Mesenchymal stem cell (in vitro differentiated cells and primary cell): ENCODE measurements around the gene PDK3.

Experiments
- DNase-seq: peaks from one replicate; pipeline ENCODE4 v3.0.0-alpha.2; 2013
- H2AFZ ChIP-seq: one replicate; pipeline ENCODE4 v1.6.1; 2013; ENCODE audit warnings: low read depth, mild to moderate bottlenecking, control low read depth, inconsistent platforms, low read length, moderate library complexity
- H2AK5ac ChIP-seq: 2 replicates; pipeline ENCODE4 v1.6.1; 2013; ENCODE audit warnings: low read length, moderate library complexity, mild to moderate bottlenecking, inconsistent platforms; ENCODE audit not compliant: severe bottlenecking
- H2BK120ac ChIP-seq: one replicate; pipeline ENCODE4 v1.6.1; 2013; ENCODE audit warnings: low read depth, mild to moderate bottlenecking, inconsistent platforms, low read length, moderate library complexity
- H2BK12ac ChIP-seq, 2 experiments: one replicate each; pipeline ENCODE4 v1.6.1; 2013; ENCODE audit warnings: inconsistent platforms in 2 of 2, low read length in 2 of 2, mild to moderate bottlenecking in 2 of 2, moderate library complexity in 2 of 2, control low read depth in 1 of 2
- H2BK15ac ChIP-seq: one replicate; pipeline ENCODE4 v1.6.1; 2013; ENCODE audit warnings: mild to moderate bottlenecking, low read depth, inconsistent platforms; ENCODE audit not compliant: poor library complexity, severe bottlenecking
- H2BK5ac ChIP-seq: 2 replicates; pipeline ENCODE4 v1.6.1; 2013; ENCODE audit warnings: low read depth, mild to moderate bottlenecking, low read length, control low read depth, inconsistent platforms; ENCODE audit not compliant: poor library complexity, severe bottlenecking
- H3K14ac ChIP-seq, 2 experiments: one replicate each; pipeline ENCODE4 v1.6.1; 2013; ENCODE audit warnings: inconsistent platforms in 2 of 2, low read length in 2 of 2, control low read depth in 1 of 2, mild to moderate bottlenecking in 1 of 2, moderate library complexity in 1 of 2
- H3K18ac ChIP-seq, 2 experiments: one replicate each; pipeline ENCODE4 v1.6.1; 2013; ENCODE audit warnings: inconsistent platforms in 2 of 2, low read length in 2 of 2, control low read depth in 1 of 2, low read depth in 1 of 2, mild to moderate bottlenecking in 1 of 2
- H3K23ac ChIP-seq, 2 experiments: one replicate each; pipeline ENCODE4 v1.6.1; 2013; ENCODE audit warnings: inconsistent platforms in 2 of 2, low read length in 2 of 2, mild to moderate bottlenecking in 2 of 2, moderate library complexity in 2 of 2, control low read depth in 1 of 2
- H3K27ac ChIP-seq: 2 replicates; pipeline ENCODE4 v1.5.1; 2013; ENCODE audit warnings: mild to moderate bottlenecking, moderate library complexity, low read length, control low read depth, inconsistent platforms; ENCODE audit not compliant: poor library complexity, severe bottlenecking
- H3K27me3 ChIP-seq, 2 experiments: 2 replicates each; pipeline versions ENCODE4 v1.6.1 to v1.7.0; 2013; ENCODE audit warnings: low read length in 2 of 2, mild to moderate bottlenecking in 2 of 2, moderate library complexity in 2 of 2, control low read depth in 1 of 2, inconsistent platforms in 1 of 2; ENCODE audit not compliant: control insufficient read depth in 1 of 2, insufficient read depth in 1 of 2
- H3K36me3 ChIP-seq, 2 experiments: 2 replicates each; pipeline versions ENCODE4 v1.6.1 to v1.7.0; 2013; ENCODE audit warnings: low read length in 2 of 2, control low read depth in 1 of 2, inconsistent platforms in 1 of 2, low read depth in 1 of 2, mild to moderate bottlenecking in 1 of 2; ENCODE audit not compliant: insufficient read depth in 2 of 2, control insufficient read depth in 1 of 2
- H3K4ac ChIP-seq, 2 experiments: one replicate each; pipeline ENCODE4 v1.6.1; 2013; ENCODE audit warnings: inconsistent platforms in 2 of 2, low read length in 2 of 2, mild to moderate bottlenecking in 2 of 2, moderate library complexity in 2 of 2, control low read depth in 1 of 2, low read depth in 1 of 2
- H3K4me1 ChIP-seq: 2 replicates; pipeline ENCODE4 v1.6.1; 2013; ENCODE audit warnings: low read depth, low read length, control low read depth; ENCODE audit not compliant: control insufficient read depth, insufficient read depth
- H3K4me2 ChIP-seq: 2 replicates; pipeline ENCODE4 v1.6.1; 2013; ENCODE audit warnings: low read length, mild to moderate bottlenecking, inconsistent platforms; ENCODE audit not compliant: poor library complexity, severe bottlenecking
- H3K4me3 ChIP-seq, 2 experiments: 2 replicates each; pipeline versions ENCODE4 v1.5.1 to v1.7.0; 2013; ENCODE audit warnings: low read length in 2 of 2, mild to moderate bottlenecking in 2 of 2, control low read depth in 1 of 2, low read depth in 1 of 2; ENCODE audit not compliant: insufficient read depth in 1 of 2
- H3K79me1 ChIP-seq: replicated peaks from 2 replicates; pipeline ENCODE4 v1.6.1; 2013; ENCODE audit warnings: mild to moderate bottlenecking, control low read depth, low read length, inconsistent platforms; ENCODE audit not compliant: poor library complexity, severe bottlenecking
- H3K9ac ChIP-seq: 2 replicates; pipeline ENCODE4 v1.7.0; 2013; ENCODE audit warnings: mild to moderate bottlenecking, low read length, moderate library complexity
- H3K9me3 ChIP-seq: 2 replicates; pipeline ENCODE4 v1.7.0; 2013; ENCODE audit warnings: mild to moderate bottlenecking, low read length; ENCODE audit not compliant: control insufficient read depth
- H4K8ac ChIP-seq: one replicate; pipeline ENCODE4 v1.6.1; 2013; ENCODE audit warnings: inconsistent platforms, mild to moderate bottlenecking, low read length, moderate library complexity
- H4K91ac ChIP-seq: one replicate; pipeline ENCODE4 v1.6.1; 2013; ENCODE audit warnings: mild to moderate bottlenecking, low read length, inconsistent platforms
- WGBS: methylation state at CpG from one replicate; pipeline ENCODE4 v1.1.7; 2013; ENCODE audit warnings: mixed read lengths; 5-methylcytosine and 5-hydroxymethylcytosine counted together

The PDK3 gene

GRCh38 chrX:24491741-24492140 lies 26.7 kb downstream of the PDK3 start:
- Histone ChIP-seq H3K27me3 (peaks cover 0 to 8% of the 10 kb centered on the region in 2 experiments), H3K4me1 (peaks cover 1% of the 10 kb centered on the region), H3K9ac (no peak overlapping the region), H3K4me3 (no peak overlapping the region), H2BK5ac (no peak overlapping the region), H2BK12ac (no peak overlapping the region), H3K79me1 (no peaks in the 10 kb centered on the region), H2BK15ac (no peak overlapping the region), H4K91ac (no peak overlapping the region), H3K9me3 (no peaks in the 10 kb centered on the region), H3K27ac (no peak overlapping the region), H3K18ac (no peak overlapping the region), H3K4me2 (no peak overlapping the region), H3K36me3 (no peaks in the 10 kb centered on the region), H3K23ac (no peak overlapping the region), H3K4ac (no peak overlapping the region), H3K14ac (no peak overlapping the region), H2BK120ac (no peak overlapping the region), H2AK5ac (no peak overlapping the region), H2AFZ (no peak overlapping the region), H4K8ac (no peak overlapping the region)
- no peak for DNase-seq
- 97% methylated on average over 3 of the region's 4 CpGs for WGBS

GRCh38 chrX:24493740-24494581 lies 28.9 kb downstream of the PDK3 start:
- no peak overlapping the region for H3K4ac ChIP-seq
- WGBS: 81% methylated on average over 4 of the region's 6 CpGs
- H4K8ac ChIP-seq: no peak overlapping the region

DNA sequence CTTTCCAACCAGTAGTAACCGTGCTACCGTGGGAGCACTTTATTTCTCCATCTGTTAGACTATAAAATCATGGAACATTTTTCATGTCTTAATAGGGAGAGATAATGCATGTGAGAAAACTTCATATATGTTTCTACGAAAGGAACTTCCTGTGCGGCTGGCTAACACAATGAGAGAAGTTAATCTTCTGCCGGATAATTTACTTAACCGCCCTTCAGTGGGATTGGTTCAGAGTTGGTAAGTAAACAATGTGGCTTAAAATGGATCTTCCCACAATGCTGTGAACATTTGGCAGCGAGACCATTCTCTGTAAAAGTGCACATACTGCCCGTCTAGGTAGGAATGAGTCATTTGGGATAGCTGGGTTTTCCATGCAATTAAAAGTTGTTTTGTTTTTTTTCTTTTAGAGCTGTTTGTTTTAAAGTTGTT lies 29.6 kb downstream of the PDK3 start:
- no peak overlapping the region for H2BK12ac ChIP-seq
- H3K18ac ChIP-seq: no peak overlapping the region
- H3K23ac ChIP-seq: no peak overlapping the region
- no peak overlapping the region for H3K14ac ChIP-seq
- H4K8ac ChIP-seq: no peak overlapping the region
- H2BK5ac ChIP-seq: no peak overlapping the region
- no peak overlapping the region for H3K4me2 ChIP-seq
- WGBS: 35% methylated on average over 6 of the region's 8 CpGs
- H2BK120ac ChIP-seq: no peak overlapping the region
- H3K9me3 ChIP-seq: no peaks in the 10 kb centered on the region
- no peak overlapping the region for H3K9ac ChIP-seq
- peaks cover 1% of the 10 kb centered on the region for H3K4me1 ChIP-seq
- peak; percentile 83 for DNase-seq
- H3K79me1 ChIP-seq: no peaks in the 10 kb centered on the region
- H3K36me3 ChIP-seq: no peaks in the 10 kb centered on the region
- no peak overlapping the region for H3K4ac ChIP-seq
- H2AK5ac ChIP-seq: no peak overlapping the region
- H3K27me3 ChIP-seq: peaks cover 0 to 12% of the 10 kb centered on the region in 2 experiments
- H2BK15ac ChIP-seq: no peak overlapping the region
- no peak overlapping the region for H3K27ac ChIP-seq
- H3K4me3 ChIP-seq: no peak overlapping the region
- no peak overlapping the region for H4K91ac ChIP-seq
- H2AFZ ChIP-seq: no peak overlapping the region

More at GRCh38 chrX:24493740-24494581, 28.9 kb downstream of the PDK3 start:
- Histone ChIP-seq H3K23ac (no peak overlapping the region), H2AFZ (no peak overlapping the region), H3K27ac (no peak overlapping the region), H2BK5ac (no peak overlapping the region), H3K4me2 (no peak overlapping the region), H3K79me1 (no peaks in the 10 kb centered on the region), H3K14ac (no peak overlapping the region), H3K9me3 (no peaks in the 10 kb centered on the region), H3K18ac (no peak overlapping the region), H2BK120ac (no peak overlapping the region), H4K91ac (no peak overlapping the region), H3K36me3 (no peaks in the 10 kb centered on the region), H3K27me3 (peaks cover 0 to 8% of the 10 kb centered on the region in 2 experiments), H2AK5ac (no peak overlapping the region), H2BK15ac (no peak overlapping the region), H3K4me3 (no peak overlapping the region), H2BK12ac (no peak overlapping the region), H3K9ac (no peak overlapping the region), H3K4me1 (peaks cover 1% of the 10 kb centered on the region)
- no peak for DNase-seq

DNA sequence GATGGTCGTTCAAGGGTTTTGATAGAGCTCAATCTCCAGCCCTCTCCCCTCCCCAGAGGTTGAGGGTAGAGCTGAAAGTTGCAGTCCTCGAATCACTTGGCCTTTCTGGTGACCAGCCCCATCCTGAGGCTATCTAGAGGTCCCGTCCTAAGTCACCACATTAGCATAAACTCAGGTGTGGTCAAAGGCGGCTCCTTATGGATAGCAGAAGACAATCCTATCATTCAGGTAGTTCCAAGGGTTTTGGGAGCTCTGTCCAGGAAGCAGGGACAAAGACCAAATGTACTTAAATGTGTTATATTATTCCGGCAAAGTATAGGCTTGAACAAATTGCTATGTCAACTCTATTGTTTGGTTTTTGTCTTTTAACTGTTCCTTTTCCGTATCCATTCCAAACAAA lies 30.6 kb downstream of the PDK3 start:
- Histone ChIP-seq H2BK5ac (no peak overlapping the region), H3K4me1 (peaks cover 1% of the 10 kb centered on the region), H2BK12ac (no peak overlapping the region), H3K18ac (no peak overlapping the region), H3K79me1 (no peaks in the 10 kb centered on the region), H4K91ac (no peak overlapping the region), H2AK5ac (no peak overlapping the region), H3K9ac (no peak overlapping the region), H3K4me2 (no peak overlapping the region), H2BK15ac (no peak overlapping the region), H3K4me3 (no peak overlapping the region), H3K4ac (no peak overlapping the region), H3K9me3 (no peaks in the 10 kb centered on the region), H3K14ac (no peak overlapping the region), H2AFZ (no peak overlapping the region), H3K27me3 (peaks cover 0 to 15% of the 10 kb centered on the region in 2 experiments), H4K8ac (no peak overlapping the region), H3K27ac (no peak overlapping the region), H2BK120ac (no peak overlapping the region), H3K23ac (no peak overlapping the region), H3K36me3 (no peaks in the 10 kb centered on the region)
- WGBS: 100% methylated on average over 2 of the region's 6 CpGs
- DNase-seq: no peak
